NCI-H128 (cell line): ENCODE measurements around the gene KIF13A.
"Not testable (repeated sequence)": the region's sequence is repeated elsewhere in the genome, so short reads cannot be mapped to it uniquely, and the experiment has no call there.

Experiments
- DNase-seq: peaks from one replicate; lab custom pipeline; 2025; ENCODE audit not compliant: unreplicated experiment; lab: John Stamatoyannopoulos, UW

KIF13A gene

GRCh38 chr6:17971128-17972073 lies 16.0 kb downstream of the KIF13A start:
- no peak for DNase-seq

DNA sequence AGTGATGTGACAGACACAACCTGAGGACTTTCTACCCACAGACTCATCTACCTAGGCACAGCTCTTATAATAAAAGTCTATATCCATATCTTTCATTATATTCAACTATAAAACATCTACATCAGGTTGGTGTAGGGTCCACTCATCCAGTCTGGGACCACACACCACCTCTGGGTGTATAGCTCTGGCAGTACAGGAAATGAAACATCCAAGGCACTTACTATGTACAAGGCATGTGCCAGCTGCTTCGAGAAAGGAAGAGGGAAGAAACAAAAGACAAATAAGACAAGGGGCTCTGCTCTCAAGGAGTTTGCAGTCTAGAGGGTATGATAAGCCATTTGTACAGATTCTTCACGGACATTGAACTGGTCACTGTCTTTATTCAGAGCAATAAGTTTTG lies 18.6 kb downstream of the KIF13A start:
- no peak for DNase-seq

- DNase-seq, result no peak
Measured at GRCh38 chr6:17967668-17968518, 19.5 kb downstream of the KIF13A start.

DNA sequence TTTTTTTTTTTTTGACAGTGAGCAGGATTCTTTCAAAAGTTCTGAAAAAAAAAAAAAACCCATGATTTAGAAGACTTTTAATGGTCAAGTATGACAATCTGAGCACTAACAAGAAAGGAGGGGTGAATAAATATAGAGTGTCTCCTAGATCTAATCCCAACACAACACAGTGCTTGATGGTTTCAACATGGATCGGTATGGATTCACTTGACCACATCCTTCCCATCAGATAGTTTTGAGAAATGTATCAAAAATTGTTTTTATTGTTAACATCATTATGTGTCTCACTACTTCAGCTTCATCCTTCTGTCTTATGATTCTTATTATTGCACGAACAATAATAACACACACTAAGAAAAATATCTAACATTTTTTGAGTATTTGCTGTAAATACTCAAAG lies 21.0 kb downstream of the KIF13A start:
- DNase-seq, result no peak

DNA sequence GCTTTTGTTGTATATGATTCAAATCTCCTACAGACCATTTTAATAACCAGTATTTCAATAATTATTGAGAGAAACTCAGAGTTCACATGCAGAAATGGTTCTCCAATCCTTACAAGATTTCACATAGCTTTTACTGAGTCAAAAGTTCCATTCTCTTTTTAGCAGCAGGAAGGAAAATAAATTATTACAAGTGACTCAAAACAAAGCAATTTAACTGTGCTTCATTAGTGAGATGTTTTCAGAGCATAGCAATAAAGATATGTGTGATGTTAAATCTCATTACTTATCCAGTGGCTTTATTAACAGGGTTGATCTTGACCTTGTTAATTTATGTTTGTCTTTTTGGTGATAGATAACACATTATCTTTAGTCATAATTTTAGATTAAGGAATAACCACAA lies 22.0 kb downstream of the KIF13A start:
- no peak for DNase-seq

DNA sequence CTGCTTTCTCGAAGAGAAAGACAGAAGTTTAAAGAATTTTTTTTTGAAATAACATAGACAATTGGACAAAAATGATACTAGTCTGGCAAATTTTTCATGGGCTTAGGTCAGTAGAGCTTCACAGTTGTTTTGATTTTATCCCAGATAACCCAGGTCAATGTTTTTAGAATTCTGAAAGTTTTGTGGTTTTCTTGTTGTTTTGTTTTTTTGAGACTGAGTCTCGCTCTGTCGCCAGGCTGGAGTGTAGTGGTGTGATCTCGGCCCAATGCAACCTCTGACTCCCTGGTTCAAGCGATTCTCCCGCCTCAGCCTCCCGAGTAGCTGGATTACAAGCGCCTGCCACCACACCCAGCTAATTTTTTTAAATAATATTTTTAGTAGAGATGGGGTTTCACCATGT lies 22.8 kb downstream of the KIF13A start:
- no peak for DNase-seq

DNA sequence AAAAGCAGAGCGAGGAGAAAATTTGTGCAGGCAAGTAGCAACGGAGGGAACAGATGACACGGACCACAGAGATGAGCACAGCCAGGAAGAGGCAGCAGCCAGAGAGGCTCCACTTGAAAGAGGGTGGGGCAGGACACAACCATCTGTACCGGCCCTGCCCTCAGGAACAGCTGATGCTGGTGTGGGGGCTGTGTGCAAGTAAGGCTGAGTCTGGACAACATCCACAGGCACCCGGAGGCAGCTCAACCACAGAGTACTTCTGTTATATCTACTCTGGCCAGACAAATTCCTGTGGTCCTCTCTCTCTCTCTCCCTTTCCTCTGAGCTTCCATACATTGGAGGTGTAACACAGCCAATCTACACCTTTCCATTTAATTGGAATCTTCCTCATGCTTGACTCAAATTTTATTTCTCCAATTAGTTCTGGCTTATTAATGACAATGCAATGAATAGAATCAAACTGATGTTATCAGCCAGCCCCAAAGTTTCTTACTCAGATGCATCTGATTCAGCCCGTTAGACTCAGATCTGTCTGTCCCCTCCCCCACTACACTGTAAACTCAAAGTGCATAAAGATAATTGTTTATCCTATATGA lies 24.9 kb downstream of the KIF13A start:
- no peak for DNase-seq

GRCh38 chr6:17959302-17959701 lies 28.1 kb downstream of the KIF13A start:
- DNase-seq, result no peak

GRCh38 chr6:17957904-17958620 lies 29.4 kb downstream of the KIF13A start:
- no peak for DNase-seq

DNA sequence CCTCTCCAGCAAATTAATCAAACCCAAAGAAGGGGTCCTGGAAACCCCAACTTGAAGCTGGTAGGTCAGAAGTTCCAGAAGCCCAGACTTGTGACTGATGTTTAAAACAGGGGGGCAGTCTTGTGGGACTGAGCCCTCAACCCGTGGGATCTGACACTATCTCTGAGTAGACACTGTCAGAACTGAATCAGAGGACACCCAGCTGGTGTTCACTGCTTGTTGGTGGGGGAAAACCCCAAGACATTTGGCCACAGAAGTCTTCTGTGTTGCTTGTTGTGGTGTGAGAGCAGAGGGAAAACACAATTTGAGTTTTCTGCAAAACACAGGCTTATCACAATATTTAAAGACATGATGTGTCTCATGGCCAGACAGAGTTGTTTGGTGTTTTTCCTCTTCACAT lies 29.9 kb downstream of the KIF13A start:
- DNase-seq, result no peak

GRCh38 chr6:17957086-17957485 lies 30.3 kb downstream of the KIF13A start:
- no peak for DNase-seq

GRCh38 chr6:17950095-17950494 lies 37.3 kb downstream of the KIF13A start:
- no peak for DNase-seq

DNA sequence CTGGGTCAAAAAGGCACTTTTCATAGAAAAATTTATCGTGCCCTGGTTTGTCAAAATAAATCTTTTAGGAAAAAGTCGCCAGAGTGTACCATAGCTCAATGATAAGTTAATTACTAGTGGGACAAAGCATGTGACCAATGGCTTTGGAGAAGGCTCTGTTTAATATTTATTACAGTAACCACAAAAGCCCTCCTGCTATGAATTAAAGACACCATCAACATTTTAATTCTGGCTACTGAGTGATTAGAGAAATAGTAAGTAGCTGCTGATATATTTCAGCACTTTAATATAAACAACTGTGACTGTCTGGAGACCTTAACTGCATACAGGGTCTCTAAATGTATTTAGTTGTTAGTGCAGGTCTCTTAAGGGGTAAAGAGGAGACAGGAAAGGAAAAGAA lies 38.3 kb downstream of the KIF13A start:
- no peak for DNase-seq

- no peak for DNase-seq
Measured at GRCh38 chr6:17948725-17949124, 38.7 kb downstream of the KIF13A start.

GRCh38 chr6:17947574-17947973 lies 39.9 kb downstream of the KIF13A start:
- DNase-seq, result not testable (repeated sequence)

GRCh38 chr6:17945575-17945974 lies 41.9 kb downstream of the KIF13A start:
- DNase-seq, result no peak

GRCh38 chr6:17945111-17945510 lies 42.3 kb downstream of the KIF13A start:
- DNase-seq, result no peak

DNA sequence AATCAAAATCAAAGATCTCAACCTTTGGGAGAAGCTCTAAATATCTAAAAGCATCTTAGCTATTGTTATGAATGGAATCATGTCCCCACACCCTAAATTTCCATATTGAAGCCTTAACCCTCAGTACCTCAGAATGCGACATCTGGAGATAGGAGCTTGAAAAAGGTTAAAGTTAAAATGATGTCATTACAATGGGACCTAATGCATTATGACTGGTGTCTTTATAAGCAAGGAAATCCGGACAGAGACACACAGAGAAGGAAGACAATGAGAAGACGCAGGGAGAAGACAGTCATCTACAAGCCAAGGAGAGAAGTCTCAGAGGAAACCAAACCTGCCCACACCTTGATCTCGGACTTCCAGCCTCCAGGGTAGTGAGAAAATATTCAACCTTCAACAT lies 46.1 kb downstream of the KIF13A start:
- DNase-seq, result no peak

GRCh38 chr6:17940151-17940792 lies 47.2 kb downstream of the KIF13A start:
- no peak for DNase-seq

DNA sequence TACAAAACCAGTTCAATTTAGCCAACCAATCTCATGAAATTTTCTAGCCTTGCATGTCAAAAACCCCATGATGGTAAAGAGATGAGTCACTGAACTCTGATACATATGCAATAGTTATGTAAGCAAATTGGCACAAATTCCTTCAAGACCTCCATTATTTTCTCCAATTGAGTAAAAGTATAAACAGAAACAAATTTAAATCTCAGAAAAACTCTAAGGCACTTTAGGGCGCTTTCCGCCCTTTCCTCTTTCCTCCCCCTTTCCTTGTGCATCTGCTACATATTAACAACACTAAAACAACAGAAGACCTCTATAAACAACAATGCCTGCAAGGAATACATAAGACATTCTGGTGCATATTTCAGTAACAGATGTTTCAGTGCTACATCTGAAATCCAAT lies 48.5 kb downstream of the KIF13A start:
- DNase-seq, result no peak
